ENCODE results near the gene LMNB1.

LMNB1 gene

DNA sequence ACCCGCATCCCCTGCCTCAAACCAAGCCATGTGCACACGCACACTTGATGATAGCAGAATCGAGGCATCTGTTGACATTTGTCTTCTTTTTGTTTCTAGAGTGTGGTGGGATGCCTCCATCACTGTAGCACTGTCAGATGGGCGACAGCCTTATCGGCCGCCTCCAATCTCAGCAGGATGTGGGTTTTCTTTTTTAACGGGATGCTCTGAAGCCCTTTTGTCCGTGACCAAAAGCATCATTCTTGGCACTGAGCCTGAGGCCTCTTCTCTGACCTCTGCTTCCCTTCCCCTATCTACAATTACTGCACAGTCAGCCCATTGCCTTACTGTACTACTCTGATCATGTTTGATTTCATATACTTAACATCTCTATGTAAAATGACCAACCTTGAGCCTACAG, 78.3 kb downstream of the LMNB1 start:
- DNase-seq (ENCODE audit: low read depth in 3 of 3) = no peak

DNA sequence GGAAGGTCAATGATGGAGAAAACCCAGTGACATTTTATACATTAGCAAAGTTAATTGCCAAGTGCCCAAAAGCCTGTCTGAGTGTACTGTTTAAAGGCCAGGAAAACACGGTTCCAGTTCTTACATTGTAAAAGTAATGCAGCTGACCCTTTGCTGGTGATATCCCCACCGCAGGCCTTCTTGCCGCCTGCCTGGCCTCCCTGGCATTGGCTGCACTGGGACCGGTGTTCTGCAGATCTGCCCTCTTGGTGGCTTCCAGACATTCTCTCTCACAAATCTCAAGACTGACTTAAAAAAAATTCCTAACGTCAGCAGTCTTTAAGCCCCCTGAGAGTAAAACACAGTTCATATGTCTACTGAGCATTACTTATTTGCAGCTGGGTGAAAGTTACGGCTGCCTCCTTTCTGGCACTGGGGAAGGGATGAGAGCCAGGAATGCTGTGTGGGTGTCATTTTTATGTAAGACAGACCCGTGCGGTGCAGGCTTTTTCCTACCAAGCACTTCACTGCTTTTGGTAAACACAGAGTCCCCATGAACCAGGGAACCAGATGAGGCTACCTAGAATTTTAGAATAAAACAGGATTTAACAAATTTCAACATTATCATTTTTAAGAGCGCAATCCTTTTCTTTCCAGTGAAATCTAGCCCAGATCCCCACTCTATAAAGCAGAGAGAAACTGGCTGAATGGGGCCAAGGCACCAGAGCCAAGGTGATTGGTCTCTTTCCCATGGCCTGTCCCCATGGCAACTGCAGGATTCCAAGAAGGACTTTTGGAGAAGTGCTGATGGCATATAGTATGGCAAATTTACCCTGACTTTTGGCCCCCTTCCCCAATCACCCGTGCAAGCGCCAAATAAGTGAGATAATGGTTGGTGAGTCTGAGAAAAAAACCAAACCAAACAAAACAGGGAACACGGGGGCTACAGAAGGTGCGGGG, 80.8 kb downstream of the LMNB1 start:
- DNase-seq (ENCODE audit: low read depth in 3 of 3) = no peak

DNA sequence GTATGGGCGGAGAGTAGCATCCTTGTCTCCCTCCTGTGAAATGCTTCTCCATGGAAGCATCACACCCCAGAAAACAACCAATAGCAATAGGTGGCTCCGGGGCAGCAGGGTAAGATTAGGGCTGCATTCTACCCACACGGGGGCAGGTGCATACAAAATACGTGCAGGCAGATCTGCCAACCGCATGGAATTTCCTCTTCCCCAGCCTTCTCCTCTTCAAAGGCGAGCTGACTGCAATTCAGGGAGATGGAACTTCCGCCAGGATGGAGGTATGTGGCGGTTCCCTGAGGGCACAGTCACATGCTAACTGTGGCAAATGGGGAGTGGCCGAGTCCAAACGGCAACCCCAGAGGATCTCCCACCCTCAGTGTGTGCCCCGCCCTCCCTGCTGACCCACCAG, 81.5 kb downstream of the LMNB1 start:
- DNase-seq (ENCODE audit: low read depth in 3 of 3) = no peak

DNA sequence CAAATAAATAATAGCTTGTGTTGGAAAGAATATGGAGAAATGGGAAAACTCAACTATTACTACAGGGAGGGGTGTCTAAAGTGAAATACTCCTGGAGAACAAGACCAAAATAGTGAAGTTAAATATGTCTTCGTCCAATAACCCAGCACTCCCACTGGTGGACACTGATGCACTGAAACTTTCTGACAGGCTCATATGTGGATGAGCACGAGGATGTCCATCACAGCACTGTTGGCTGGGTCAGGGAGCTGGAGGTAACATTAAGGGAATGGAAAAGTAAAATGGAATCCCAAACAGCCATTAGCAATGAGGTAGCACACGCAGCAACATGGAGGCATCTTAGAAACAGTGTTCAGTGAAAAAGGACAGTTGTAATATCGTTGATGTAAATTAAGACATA, 86.5 kb downstream of the LMNB1 start:
- DNase-seq (ENCODE audit: low read depth in 3 of 3) = no peak

DNA sequence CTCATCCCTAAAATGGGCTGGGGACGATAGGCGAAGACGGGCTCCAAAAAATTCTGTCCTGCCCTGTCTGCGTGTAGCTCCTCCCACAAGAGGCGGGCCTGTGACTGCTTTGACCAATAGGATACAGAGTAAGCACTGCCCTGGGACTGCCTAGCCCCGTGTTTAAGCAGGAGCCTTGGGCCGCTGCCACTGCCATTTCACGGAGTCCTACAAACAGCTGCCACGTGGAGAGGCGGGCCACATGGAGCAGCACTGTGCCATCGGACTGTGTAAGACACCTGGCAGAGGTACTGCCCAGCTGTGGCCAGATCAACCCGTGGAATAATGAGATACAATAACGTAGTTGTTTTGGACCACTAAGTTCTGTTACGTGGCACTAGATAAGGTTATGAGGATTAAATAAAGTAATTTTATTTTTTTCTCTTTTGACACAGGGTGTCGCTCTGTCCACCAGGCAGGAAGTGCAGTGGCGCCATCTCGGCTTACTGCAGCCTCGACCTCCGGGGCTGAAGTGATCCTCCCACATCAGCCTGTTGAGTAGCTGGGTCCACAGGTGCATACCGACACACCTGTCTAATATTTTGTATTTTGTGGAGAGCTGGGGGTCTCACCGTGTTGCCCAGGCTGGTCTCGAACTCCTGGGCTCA, 87.2 kb downstream of the LMNB1 start:
- no peak for DNase-seq (ENCODE audit: low read depth in 3 of 3)

DNA sequence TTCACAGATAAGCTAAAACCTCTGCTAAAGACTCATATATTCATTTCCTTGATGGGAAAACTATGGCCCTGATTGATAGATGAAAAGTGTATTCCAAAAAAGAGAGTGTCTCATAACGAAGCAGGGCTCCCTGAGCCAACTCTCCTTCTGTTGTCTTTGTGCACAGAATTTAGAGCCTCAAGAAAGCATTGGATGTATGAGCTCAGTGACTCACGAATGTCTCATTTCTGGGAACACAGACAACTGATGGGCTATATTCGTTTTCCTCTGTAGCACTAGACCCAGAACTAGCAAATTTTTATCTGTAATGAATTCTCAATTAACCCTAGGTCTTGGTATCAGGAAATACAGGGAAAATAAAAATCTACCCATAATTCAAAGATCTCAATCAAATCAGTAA, 88.4 kb downstream of the LMNB1 start:
- DNase-seq (ENCODE audit: low read depth in 3 of 3) = no peak

DNA sequence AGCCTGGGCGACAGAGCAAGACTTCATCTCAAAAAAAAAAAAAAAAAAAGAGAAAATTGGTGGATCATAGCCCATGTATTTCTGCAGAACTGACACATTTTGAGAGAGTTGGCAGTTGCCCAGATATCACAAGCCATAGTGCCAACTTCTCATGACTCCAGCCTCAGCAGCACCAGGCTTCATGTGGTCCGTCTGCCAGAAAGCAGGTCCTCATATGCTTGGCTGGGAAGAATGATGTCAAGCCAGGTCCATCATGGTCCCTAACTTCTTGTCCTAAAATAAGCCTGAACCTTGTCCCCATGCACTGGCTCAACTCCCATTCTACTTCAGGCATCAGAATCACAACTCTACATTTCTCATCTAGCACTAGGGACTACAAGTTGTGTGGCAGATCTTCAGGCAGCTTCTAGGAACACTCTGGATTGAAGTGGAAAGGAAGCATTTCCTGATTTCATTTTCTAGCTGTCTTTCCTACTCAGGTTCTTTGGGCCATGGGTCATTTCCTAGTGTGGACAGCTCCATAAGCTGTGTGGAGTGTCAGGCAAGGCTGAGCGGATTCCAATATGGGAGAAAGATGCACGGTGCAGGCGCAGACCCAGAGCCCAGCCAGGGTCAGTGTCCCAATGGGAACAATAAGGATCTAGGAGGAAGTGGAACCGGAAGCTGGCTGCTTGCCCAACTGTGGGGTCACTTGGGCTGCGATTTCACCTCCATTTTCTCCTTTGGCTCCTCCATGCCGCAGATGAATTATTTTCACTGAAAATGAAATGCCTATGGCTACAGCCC, 90.1 kb downstream of the LMNB1 start:
- DNase-seq (ENCODE audit: low read depth in 3 of 3) = no peak

DNA sequence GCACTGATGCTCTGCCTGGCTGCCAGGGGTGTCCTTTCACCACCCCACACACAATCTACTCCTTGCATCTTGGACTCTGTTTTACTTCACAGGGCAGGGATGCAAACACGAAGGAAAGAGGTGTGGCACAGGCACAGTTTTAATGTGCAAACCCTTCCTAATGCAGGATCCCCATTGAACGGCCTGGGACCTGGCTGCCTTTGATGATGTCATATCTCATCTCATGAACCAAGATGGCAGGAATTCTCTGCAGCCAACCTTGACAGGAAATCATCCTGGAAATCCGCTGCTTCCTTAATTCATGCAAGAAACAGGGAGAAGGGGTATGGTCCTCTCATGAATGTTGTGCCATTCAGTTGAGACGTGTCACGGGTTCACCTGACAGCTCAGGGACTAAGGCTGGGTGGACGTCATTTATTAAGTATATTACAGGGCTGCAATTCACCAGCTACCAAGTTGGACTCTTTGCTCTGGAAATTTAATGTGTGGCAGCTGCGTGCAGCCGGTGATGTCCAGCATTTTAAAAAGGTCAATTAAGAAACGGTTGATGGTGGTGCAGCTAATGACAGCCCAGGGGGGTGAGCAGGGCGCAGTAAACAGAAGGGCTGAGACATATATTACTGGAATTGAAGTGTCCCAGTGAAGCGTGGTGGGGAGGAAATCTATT, 91.5 kb downstream of the LMNB1 start:
- no peak for DNase-seq (ENCODE audit: low read depth in 3 of 3)

DNA sequence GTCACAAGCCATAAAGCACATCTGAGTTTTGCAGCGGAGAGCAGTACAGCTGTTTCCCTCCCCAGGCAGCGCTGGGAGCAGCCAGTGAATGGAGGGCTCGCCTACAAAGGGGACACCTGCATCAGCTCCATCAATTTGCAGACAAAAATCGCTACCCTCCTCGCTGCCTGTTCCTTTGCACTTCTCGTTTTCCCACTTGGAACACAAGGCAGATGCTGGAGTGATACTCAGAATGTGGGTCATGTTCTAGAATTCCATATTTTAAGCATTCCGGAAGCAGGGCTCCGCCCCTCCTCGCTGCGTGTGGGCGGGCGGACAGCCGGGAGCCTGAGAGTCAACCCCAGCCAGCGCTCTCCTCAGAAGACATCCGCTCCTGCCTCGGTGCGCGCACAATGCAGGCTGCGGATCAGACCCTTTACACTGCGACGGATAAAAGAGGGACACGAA, 92.1 kb downstream of the LMNB1 start:
- DNase-seq (ENCODE audit: low read depth in 3 of 3) = peak in 1 of 3 experiments; percentile 29

DNA sequence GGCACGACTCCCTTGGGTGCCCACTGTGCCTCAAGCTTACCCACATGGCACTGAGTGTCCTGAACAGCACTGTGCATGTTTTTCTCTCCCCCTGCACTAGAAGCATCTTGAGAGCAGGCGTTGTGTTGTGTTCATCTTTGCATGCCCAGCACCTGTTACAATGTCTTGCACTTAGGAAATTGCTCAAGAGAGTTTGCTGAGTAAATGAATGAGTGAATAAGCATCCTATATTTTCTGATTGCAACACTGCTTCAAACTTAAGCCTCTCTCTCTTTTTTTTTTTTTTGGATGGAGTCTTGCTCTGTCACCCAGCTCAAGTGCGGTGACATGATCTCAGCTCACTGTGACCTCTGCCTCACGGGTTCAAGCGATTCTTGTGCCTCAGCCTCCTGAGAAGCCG, 94.5 kb downstream of the LMNB1 start:
- no peak for DNase-seq (ENCODE audit: low read depth in 3 of 3)

DNA sequence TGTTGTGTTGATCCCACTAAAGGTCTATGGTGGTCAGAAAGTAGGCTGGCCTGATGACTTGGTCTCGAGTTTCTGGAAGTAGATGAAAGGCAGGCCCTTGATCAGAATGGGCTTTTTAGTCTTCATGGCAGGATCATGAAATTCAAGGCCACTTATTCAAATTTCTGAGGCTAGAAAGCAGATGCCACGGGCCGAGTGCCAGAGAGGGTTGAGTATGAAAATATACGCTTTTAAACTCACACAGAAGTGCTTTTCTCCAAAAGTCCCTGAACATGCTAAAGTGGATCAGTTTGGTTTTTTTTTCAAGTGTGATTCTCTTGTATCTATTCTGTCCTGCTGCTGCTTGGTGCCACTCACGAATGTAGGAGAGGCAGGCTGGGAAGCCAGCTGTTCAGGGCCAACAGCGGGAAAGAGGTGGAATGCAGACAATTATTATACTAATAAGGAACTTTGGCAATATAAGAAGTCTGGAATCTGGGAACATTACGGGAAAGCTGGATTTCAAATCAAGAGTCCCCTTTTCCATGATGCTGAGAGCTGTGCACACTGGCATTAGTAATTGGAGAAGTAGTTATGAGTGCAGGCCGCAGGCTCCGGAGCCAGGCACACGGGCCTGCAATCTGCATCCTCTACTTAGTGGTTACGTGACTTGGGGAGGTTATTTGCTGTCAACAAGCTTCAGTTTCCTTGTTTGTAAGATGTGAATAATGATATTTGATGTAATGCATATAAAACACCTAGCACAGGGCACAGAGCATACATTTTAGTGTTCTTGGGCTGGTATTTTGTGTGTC, 95.8 kb downstream of the LMNB1 start:
- DNase-seq (ENCODE audit: low read depth in 3 of 3) = no peak

DNA sequence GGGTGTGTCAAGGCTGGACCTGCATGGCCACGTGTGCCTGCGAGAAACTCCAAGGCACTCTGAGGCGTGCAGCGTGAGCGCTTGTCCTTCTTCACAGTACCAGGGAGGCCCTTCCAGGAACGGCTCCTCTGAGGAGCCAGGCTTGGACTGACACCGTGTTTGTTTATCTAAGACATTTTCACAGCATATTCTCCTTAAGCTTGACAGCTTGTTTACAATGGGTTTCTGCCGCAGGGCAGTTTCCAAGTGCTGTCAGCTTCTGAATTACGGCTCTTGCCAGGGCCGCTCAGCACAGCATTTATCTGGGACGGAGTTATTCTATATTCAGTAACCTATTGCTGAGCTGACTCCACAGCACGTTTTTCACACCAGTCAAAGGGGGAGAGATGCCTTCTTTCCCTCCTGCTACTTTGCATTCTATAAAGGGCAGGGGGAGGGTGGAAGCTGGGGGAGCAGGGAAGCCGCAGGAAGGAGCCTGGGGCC, 98.4 kb downstream of the LMNB1 start:
- no peak for DNase-seq (ENCODE audit: low read depth in 3 of 3)

DNA sequence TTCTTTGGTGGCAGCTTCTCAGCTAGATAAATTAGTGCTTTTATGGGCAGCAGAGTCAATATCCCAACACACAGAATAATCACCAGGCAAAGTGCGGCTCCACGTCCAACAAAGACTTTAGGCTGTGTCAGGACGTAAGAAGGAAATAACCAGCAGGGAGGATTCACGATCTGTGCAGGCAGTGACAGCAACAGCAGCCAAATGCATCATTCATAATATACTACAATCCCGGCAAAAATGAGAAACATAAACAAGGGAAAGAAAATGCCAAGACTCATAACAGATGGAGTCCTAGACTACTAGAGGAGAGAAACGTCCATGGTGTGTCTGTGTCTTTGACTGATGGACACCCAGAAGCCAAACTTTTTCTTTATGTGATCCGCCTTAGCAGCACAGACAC, 100.7 kb downstream of the LMNB1 start:
- DNase-seq (ENCODE audit: low read depth in 3 of 3) = no peak

DNA sequence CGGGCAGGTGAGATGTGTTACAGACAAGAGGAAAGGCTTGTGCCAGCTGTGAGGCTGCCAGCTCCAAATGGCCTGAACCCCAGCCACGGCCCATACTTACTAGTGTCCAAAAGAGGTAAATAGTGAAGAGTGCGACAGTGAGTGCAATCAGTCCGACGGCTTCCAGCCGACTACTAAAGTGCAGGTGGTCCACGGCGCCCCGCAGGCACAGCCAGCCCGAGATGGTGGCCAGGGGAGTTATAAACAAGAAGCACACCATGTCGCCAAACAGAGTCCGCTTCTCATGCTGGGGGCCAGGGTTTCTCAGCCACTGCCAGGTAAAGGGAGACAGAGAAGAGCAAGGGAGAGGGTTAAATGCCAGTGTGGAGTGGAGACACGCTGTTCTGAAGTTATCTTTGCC, 101.1 kb downstream of the LMNB1 start:
- DNase-seq (ENCODE audit: low read depth in 3 of 3) = no peak

DNA sequence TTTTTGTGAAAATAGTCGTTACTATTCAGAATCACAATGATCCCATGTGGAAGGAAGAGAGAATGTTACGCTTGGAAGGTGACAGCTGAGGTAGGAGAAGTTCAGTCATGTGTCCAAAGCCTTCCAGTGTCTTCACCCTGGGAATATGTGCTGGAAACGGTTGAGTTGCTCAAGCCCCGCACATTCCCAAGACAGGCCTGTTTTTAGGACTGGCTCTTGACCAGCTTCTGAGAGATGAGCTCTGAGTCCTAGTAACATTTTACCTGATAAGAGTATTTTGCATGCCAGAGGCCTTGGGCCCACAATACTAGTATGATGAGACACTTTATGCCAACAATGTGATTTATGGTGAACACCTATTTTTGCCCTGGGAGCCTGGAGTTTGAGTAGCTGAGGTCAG, 101.7 kb downstream of the LMNB1 start:
- DNase-seq (ENCODE audit: low read depth in 3 of 3) = no peak

DNA sequence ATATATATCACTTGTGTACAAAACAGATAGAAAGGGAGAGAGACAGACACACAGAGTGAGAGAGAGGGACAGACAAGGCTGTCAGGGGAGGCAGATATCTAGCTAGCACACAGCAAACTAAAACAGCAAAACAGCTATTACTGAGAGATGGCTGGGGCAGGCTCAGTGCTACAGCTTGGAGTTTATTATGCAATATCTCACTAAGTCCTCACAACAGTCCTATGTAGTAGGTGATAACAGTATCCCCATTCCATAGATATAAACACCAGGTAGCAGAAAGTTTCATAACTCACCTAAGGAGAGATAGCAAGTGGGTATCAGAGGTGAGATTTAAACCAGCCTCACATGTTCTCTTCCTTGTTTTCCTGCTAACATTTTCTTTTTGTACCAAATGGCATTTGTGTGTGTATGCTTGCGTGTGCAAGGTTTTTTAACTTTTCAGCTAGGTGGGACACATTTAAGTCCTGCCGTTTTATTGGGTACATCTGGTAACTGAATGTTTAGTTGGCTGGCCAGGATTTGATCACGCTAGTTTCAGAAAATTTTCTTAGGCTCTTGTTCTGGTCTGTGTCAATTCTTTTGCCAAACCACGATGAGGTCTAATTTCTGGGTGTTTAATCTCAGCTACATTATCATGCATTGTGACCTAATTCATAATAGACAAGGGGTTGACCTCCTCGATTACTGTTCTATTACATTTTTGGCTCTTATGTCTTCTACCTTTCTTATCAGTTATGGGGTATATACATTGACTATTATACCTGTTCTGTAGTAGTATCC, 105.1 kb downstream of the LMNB1 start:
- no peak for DNase-seq (ENCODE audit: low read depth in 3 of 3)

DNA sequence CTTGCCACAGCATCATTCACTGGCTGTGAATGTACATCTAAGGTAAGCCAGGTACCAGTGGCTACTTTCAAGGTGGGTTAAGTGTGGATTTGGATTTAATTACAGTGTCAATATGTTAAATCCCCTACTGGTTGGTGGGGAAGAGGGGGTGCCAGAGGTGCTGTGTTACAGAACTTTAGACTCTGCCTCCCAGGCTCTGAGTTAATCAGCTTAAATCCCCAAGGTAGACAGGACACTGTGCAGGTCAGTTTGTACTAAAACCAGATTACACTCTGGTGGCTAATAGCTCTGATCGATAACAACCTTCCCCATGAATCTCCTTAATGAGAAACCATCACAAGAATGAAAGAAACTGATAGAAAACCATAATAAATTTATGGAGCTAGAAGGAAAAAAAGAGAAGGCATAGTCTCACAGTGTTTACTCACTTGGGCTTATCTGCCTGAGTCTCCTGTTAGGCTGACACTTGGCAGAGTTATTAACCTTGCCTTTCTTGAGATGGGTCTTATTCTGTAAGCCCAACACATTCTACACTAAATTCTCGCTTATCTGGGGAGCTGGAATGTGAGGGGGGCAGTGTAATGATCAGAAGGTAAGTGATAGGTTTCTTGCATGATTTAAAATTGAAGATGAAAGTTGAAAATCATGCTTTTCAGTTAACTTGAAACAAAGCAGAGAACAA, 106.8 kb downstream of the LMNB1 start:
- no peak for DNase-seq (ENCODE audit: low read depth in 3 of 3)

DNA sequence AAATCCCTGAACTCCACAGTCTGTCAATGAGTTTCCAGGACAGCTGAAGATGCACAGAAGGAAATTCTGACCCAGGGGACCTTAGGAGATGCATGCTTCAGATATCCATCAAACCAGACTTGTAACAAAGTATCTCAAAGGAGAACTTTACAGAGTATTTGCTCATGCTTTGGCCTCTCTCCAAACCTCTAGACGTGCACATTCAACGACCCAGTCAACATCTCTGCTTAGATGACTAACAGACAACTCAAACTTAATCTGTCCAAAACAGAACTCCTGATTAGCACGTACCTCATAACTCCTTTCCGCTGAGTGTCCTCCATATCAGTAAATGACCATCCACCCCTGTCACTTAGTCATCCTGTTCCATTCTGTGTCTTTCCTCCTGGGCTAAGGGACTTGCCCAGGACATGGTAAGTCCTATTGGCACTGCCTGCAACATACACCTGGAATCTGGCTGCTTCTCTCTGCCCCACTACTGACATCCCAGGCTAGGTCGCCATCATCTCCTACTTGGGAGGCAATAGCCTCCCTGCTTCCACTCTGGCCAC, 107.4 kb downstream of the LMNB1 start:
- DNase-seq (ENCODE audit: low read depth in 3 of 3) = no peak

Data from stimulated activated CD4-positive, alpha-beta T cell treated with anti-CD3 and anti-CD28 coated beads, TNF-alpha, amount 100 ng/mL, for 24 hours (primary cell).